Sigmoid colon (tissue), 4 donors: Measurements from ENCODE around the gene BIN1.

ENCODE experiments used
- CTCF ChIP-seq, 4 experiments: fragments of 450-650 bp in 3 of 4; fragments of 200-600 bp in 1 of 4; IDR thresholded peaks; one replicate each; pipeline ENCODE4 v1.5.1; 2016 to 2019; ENCODE audit warnings: antibody characterized with exemption in 4 of 4, mild to moderate bottlenecking in 3 of 4, moderate library complexity in 2 of 4
- EP300 ChIP-seq, 4 donors: sonication (generic); formaldehyde crosslinking; IDR thresholded peaks; one replicate each; pipeline ENCODE4 v1.6.1; 2017; ENCODE audit warnings: antibody characterized with exemption in 4 of 4

- TF ChIP-seq CTCF (IDR thresholded peaks at IDR 0.05) (no peak), EP300 (IDR thresholded peaks at IDR 0.05) (no peak)
Measured at GRCh38 chr2:127000937-127001336, 106.0 kb downstream of the BIN1 start.
